AG09319 (cell line): ENCODE results near the gene PTCH1.

Experiments
- DNase-seq: peaks from one replicate; pipeline ENCODE4 v3.0.0-alpha.2; 2010; ENCODE audit warnings: low read depth; ENCODE audit errors: extremely low read depth
- TF ChIP-seq, protein P1 (sequence below): IDR thresholded peaks from 2 replicates; pipeline ENCODE4 v1.5.1; 2011; ENCODE audit warnings: low read depth, mild to moderate bottlenecking, inconsistent platforms, low read length, moderate library complexity

Gene PTCH1

DNA sequence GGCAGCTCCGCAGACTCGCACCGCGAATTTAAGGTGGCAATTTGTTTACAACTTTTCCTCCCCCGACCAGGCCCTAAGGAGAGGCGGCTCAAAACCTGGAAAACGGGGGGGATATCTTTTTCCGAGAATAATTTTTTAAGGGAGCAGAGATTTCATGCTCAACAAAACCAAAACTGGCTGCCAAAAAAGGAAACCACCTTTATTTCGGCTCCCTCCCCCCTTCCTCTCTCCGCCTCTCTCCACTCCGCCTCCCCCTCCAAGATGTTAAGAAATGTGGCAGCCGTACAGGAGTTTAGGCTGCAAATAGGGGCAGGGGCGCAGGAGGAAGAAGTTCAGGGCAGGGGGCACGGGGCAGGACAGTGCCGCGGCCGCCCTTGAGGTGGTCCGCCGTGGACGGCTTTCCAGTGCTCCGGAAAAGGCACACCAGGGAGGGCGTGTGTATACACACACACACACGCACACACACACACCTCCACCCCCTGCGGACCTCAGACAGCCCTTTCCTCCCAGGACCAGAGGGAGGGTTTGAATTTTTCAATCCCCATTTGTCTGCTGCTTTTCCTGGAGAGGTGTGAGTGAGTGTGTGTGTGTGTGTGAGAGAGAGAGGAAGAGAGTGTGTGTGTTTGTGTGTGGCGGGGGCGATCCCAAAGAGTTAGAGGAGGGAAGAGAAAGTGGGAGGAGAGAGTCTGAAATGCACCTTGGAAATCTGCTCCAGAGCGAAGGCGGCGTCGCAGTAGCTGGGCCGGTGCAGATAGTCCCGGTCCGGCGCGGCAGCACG lies 9.1 kb downstream of the PTCH1 start:
- TF ChIP-seq, protein P1, sequence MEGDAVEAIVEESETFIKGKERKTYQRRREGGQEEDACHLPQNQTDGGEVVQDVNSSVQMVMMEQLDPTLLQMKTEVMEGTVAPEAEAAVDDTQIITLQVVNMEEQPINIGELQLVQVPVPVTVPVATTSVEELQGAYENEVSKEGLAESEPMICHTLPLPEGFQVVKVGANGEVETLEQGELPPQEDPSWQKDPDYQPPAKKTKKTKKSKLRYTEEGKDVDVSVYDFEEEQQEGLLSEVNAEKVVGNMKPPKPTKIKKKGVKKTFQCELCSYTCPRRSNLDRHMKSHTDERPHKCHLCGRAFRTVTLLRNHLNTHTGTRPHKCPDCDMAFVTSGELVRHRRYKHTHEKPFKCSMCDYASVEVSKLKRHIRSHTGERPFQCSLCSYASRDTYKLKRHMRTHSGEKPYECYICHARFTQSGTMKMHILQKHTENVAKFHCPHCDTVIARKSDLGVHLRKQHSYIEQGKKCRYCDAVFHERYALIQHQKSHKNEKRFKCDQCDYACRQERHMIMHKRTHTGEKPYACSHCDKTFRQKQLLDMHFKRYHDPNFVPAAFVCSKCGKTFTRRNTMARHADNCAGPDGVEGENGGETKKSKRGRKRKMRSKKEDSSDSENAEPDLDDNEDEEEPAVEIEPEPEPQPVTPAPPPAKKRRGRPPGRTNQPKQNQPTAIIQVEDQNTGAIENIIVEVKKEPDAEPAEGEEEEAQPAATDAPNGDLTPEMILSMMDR: no peak
- DNase-seq: peak; percentile 18

DNA sequence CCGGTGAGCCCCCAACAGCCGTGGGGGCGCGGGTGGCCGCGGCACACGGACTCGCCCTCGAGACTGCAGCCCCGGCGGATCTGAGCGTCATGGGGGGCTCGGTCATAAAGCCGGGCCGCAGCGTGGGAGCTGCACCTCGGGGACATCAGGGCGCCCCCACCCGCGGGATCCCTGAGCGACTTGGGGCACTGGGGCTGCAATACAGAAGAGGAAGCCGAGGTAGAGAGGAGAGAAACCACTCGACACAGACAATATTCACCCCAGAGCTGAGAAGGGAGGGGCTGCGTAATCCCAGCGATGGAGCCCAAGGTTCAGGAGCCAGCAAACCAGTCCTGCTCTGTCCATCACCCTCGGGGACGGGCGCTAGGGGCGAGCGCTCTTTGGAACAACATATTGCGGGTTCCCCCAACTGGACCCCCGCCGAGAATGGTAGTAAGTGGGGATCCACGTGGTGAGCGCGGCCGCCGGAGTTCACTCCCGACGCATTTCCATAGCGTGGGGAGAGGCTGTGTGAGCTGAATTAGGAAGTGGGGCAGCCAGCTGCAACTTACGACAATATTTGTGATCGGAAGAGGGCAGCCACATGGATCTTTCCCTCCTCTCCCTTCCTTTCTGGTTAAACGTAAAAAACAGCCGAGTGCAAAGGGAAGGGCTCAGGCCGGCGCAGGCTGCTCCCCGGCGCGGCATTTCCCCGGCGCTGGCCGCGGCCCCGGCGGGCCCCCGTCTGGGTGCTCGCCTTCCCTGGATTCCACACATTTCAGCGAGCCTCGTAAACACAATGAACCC lies 9.9 kb downstream of the PTCH1 start:
- TF ChIP-seq, protein P1: no peak; the same call in 1 of the 2 replicates
- no peak for DNase-seq

DNA sequence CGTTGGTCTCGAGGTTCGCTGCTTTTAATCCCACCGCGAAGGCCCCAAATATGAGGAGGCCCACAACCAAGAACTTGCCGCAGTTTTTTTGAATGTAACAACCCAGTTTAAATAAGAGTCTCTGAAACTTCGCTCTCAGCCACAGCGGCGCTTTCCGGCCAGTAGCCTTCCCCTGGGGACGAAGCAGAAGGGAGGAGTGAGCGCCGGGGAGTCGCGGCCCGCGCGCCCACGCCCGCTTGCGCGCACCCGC lies 10.4 kb downstream of the PTCH1 start:
- TF ChIP-seq, protein P1: no peak
- no peak for DNase-seq

DNA sequence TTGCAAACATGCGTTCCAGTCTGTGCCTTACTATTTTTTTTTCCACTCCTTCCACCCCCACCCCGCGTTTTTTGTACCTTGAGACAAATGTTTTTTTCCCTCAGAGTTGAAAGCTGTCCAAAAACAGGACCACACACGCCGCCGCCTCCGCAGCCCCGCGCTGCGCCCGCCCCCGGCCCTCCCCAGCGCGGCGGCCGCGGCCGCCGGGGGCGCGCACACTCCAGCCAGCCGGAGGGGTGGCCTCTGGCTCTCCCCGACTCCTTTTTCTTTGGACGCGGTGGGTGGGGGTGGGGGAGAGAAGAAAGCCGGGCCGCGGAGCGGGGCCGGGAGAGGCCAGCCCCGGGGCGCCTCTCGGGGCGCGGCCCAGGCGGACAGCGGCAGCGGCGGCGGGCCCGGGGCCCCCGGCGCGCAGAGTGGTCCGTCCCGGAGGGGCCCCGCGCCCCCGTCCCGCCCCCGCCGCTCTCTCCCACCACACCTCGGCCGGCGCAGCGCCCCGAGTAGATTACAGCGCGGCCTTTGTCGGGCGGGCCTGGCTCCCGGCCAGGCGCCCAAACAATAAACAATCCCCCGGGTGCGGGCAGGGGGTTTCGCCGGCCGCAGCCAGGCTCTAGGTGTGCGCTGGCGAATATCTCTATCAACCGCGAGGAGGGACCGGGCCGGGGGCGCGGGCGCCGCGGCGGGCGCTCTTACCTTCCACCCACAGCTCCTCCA lies 10.9 kb downstream of the PTCH1 start:
- TF ChIP-seq, protein P1: no peak
- DNase-seq: no peak

DNA sequence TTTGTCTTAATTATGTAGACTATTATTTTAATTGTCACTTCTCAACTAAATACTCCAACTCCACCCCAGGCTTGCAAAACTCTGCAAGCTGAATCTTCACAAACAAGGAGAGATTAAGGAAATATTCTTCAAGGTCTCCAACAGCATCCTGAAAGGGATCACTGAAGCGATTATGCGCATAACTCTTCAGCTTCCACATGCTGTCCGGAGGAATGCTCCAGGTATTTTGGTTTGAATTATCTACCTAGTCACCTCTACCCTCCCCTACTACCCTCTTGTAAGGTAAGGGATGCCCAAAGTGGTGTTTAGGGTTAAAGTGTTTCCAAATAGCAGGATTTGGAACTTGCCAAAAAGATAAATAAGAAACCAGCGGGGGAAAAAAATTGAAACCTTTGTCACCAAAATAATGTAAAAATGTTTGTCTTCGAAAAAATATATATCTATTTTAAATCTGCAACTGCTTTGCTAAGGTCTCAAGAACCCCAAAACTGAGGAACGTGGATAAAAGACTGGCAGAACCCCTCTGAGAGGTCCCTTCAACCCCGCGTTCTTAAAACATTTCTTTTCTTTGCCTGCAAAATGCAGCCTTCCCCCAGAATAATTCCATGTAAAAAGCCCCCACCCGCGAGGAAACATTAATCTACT lies 11.6 kb downstream of the PTCH1 start:
- DNase-seq: no peak
- TF ChIP-seq, protein P1: no peak

DNA sequence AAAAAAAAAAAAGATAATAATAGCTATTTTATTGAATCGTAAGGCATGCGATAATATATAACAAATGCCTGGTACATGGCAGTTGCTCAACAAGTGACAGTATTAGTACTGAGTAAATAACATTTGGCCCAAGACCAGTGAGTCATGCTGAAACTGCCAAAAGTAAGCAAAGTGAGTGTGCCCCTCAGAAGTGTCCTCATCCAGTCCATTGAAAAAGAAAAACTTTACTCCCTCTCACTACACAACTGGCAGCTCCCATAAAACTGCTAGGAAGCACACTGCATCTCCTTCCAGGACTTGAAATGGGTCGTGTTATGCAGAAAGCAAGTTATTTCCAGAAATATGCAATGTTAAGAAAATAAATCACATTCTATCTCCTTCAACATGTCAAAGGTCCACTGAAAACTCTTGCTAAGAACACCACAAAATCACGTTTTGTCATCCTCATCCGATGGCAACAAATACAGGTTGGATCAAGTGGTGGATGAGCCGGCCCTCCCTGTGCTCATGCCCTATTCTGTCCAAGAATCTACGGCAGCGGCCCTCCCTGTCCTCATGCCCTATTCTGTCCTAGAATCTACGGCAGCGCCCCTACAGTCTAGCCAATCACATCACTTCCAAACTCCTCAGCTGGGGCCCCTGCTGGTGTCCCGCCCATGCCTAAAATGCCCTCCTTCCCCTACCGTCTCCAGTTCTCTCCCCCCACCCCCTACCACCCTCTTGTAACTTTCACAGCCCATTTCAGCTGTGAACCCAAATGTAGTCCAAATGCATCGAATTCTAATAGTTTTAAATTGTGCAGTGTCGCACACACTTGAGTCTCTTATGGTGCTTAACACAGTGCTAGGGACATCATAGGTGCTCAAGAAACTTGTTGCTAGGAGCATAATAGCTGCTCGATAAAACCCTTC lies 12.5 kb downstream of the PTCH1 start:
- TF ChIP-seq, protein P1: no peak
- no peak for DNase-seq
